Osteoblast (primary cell): ENCODE measurements around the gene ITGB5. TPM values are rescaled to one million over a fixed set of nuclear protein-coding genes. Genes with fewer than 3 reads are reported as not detected.

Experiments
- DNase-seq: peaks from one replicate; pipeline ENCODE4 v3.0.0; 2011; ENCODE audit warnings: low spot score, mixed read lengths; ENCODE audit not compliant: insufficient read length; ENCODE audit errors: missing footprints
- H2AFZ ChIP-seq: 2 replicates; pipeline ENCODE4 v1.6.0; 2011; ENCODE audit warnings: mild to moderate bottlenecking, low read length
- H3K27ac ChIP-seq: 2 replicates; pipeline ENCODE4 v1.5.1; 2011; ENCODE audit warnings: mild to moderate bottlenecking, low read depth, low read length, moderate library complexity
- H3K27me3 ChIP-seq: 2 replicates; pipeline ENCODE4 v1.6.0; 2012; ENCODE audit warnings: mild to moderate bottlenecking, control low read depth, inconsistent platforms, low read length, moderate library complexity; ENCODE audit not compliant: insufficient read depth
- H3K36me3 ChIP-seq: 2 replicates; pipeline ENCODE4 v1.5.1; 2011; ENCODE audit warnings: mild to moderate bottlenecking, low read length, control low read depth, moderate library complexity; ENCODE audit not compliant: insufficient read depth
- H3K4me1 ChIP-seq: 2 replicates; pipeline ENCODE4 v1.5.1; 2011; ENCODE audit warnings: mild to moderate bottlenecking, low read length, control low read depth, moderate library complexity; ENCODE audit not compliant: insufficient read depth
- H3K4me2 ChIP-seq: 2 replicates; pipeline ENCODE4 v1.6.0; 2011; ENCODE audit warnings: mild to moderate bottlenecking, low read length; ENCODE audit not compliant: insufficient read depth
- H3K4me3 ChIP-seq: fragments of 200-600 bp; sonication (generic); 3 replicates; pipeline ENCODE4 v1.5.1; 2012; ENCODE audit warnings: mild to moderate bottlenecking, low read length, inconsistent platforms; ENCODE audit not compliant: insufficient read depth
- H3K79me2 ChIP-seq: 2 replicates; pipeline ENCODE4 v1.6.0; 2012; ENCODE audit warnings: mild to moderate bottlenecking, low read length, control low read depth, inconsistent platforms; ENCODE audit not compliant: insufficient read depth
- H3K9me3 ChIP-seq: 2 replicates; pipeline ENCODE4 v1.5.1; 2011; ENCODE audit warnings: low read depth, low read length, control low read depth
- H4K20me1 ChIP-seq: 2 replicates; pipeline ENCODE4 v1.6.0; 2012; ENCODE audit warnings: mild to moderate bottlenecking, low read length, control low read depth; ENCODE audit not compliant: insufficient read depth
- CTCF ChIP-seq: IDR thresholded peaks from 2 replicates; pipeline ENCODE4 v1.5.1; 2011; ENCODE audit warnings: mild to moderate bottlenecking, low read depth, low read length, moderate library complexity; ENCODE audit errors: extremely low read depth
- total RNA-seq: library from RNA; depleted of rRNA; stranded (reverse); fragments of >200 nt; gene quantifications from 2 replicates; pipeline ENCODE4 v1.2.3, GENCODE V29; 2012

Gene ITGB5
- total RNA-seq, 1 donor: 433 TPM

GRCh38 chr3:124788254-124788745 is 98.9 kb downstream of the ITGB5 start:
- peaks cover 58% of the 10 kb centered on the region for H3K4me1 ChIP-seq
- no peak overlapping the region for H3K4me2 ChIP-seq
- peaks cover 56% of the 10 kb centered on the region for H3K79me2 ChIP-seq
- H4K20me1 ChIP-seq: no peaks in the 10 kb centered on the region
- no peaks in the 10 kb centered on the region for H3K36me3 ChIP-seq
- peak overlapping the region; percentile 19 for H3K27ac ChIP-seq
- H3K9me3 ChIP-seq: no peaks in the 10 kb centered on the region
- peak; percentile 4 for DNase-seq
- TF ChIP-seq CTCF: no peak
- H3K4me3 ChIP-seq: no peak overlapping the region
- H2AFZ ChIP-seq: no peak overlapping the region
- H3K27me3 ChIP-seq: no peaks in the 10 kb centered on the region

GRCh38 chr3:124787476-124788195 is 99.5 kb downstream of the ITGB5 start:
- Histone ChIP-seq H3K36me3 (no peaks in the 10 kb centered on the region), H3K27me3 (no peaks in the 10 kb centered on the region), H3K4me2 (no peak overlapping the region), H3K9me3 (no peaks in the 10 kb centered on the region), H3K4me1 (peaks cover 51% of the 10 kb centered on the region), H3K4me3 (no peak overlapping the region), H4K20me1 (no peaks in the 10 kb centered on the region), H2AFZ (no peak overlapping the region), H3K79me2 (peaks cover 57% of the 10 kb centered on the region), H3K27ac (peak overlapping the region; percentile 72)
- TF ChIP-seq CTCF: no peak
- DNase-seq: peak; percentile 14

GRCh38 chr3:124786511-124787241 is 100.5 kb downstream of the ITGB5 start:
- Histone ChIP-seq H3K27me3 (no peaks in the 10 kb centered on the region), H3K79me2 (peaks cover 64% of the 10 kb centered on the region), H3K36me3 (no peaks in the 10 kb centered on the region), H4K20me1 (no peaks in the 10 kb centered on the region), H2AFZ (no peak overlapping the region), H3K4me3 (no peak overlapping the region), H3K9me3 (no peaks in the 10 kb centered on the region), H3K4me1 (peaks cover 43% of the 10 kb centered on the region), H3K4me2 (peak overlapping the region; percentile 28), H3K27ac (peak overlapping the region; percentile 72)
- peak; percentile 59 for TF ChIP-seq CTCF
- DNase-seq: peak; percentile 49

GRCh38 chr3:124785973-124786372 is 101.2 kb downstream of the ITGB5 start:
- Histone ChIP-seq H3K79me2 (peaks cover 70% of the 10 kb centered on the region), H3K27me3 (no peaks in the 10 kb centered on the region), H4K20me1 (no peaks in the 10 kb centered on the region), H3K36me3 (no peaks in the 10 kb centered on the region), H3K4me3 (no peak overlapping the region), H3K4me1 (peaks cover 44% of the 10 kb centered on the region), H3K27ac (peak overlapping the region; percentile 72), H3K4me2 (no peak overlapping the region), H3K9me3 (no peaks in the 10 kb centered on the region), H2AFZ (no peak overlapping the region)
- no peak for TF ChIP-seq CTCF
- DNase-seq: peak; percentile 26
